GM21576 (cell line): ENCODE measurements around the gene RMND1.
"Not testable (repeated sequence)": the region's sequence is repeated elsewhere in the genome, so short reads cannot be mapped to it uniquely, and the experiment has no call there.

Experiments
- ATAC-seq: cut with Tn5 transposase; IDR thresholded peaks from one replicate; pipeline ENCODE4 v1.9.1; 2021; ENCODE audit warnings: mild to moderate bottlenecking, moderate library complexity; ENCODE audit not compliant: unreplicated experiment

RMND1 gene

GRCh38 chr6:151455751-151456398, 3.9 kb upstream of the RMND1 start:
- ATAC-seq, result not testable (repeated sequence)

GRCh38 chr6:151452750-151453427, 963 bp upstream of the RMND1 start:
- ATAC-seq, result no peak

GRCh38 chr6:151451417-151451949, 443 bp downstream of the RMND1 start:
- ATAC-seq, result no peak

- ATAC-seq, result not testable (repeated sequence)
These were observed 998 bp downstream of the RMND1 start for GRCh38 chr6:151450928-151451327.

- no peak for ATAC-seq
These were observed 3.3 kb downstream of the RMND1 start for GRCh38 chr6:151448623-151449022.

GRCh38 chr6:151447237-151447636, 4.7 kb downstream of the RMND1 start:
- ATAC-seq, result no peak

- no peak for ATAC-seq
These were observed 6.4 kb downstream of the RMND1 start for GRCh38 chr6:151445482-151445881.

GRCh38 chr6:151443911-151444621, 7.9 kb downstream of the RMND1 start:
- ATAC-seq, result no peak

GRCh38 chr6:151443454-151443853, 8.5 kb downstream of the RMND1 start:
- ATAC-seq, result no peak

- ATAC-seq, result no peak
These were observed 9.6 kb downstream of the RMND1 start for GRCh38 chr6:151442371-151442770.

- ATAC-seq, result no peak
These were observed 10.3 kb downstream of the RMND1 start for GRCh38 chr6:151441390-151442166.

GRCh38 chr6:151440930-151441329, 11.0 kb downstream of the RMND1 start:
- peak; percentile 45 for ATAC-seq

- ATAC-seq, result peak; percentile 62
These were observed 11.4 kb downstream of the RMND1 start for GRCh38 chr6:151440498-151440897.

- ATAC-seq, result no peak
These were observed 14.5 kb downstream of the RMND1 start for GRCh38 chr6:151437401-151437800.

- no peak for ATAC-seq
These were observed 15.1 kb downstream of the RMND1 start for GRCh38 chr6:151436802-151437201.

- no peak for ATAC-seq
These were observed 15.6 kb downstream of the RMND1 start for GRCh38 chr6:151436300-151436699.

GRCh38 chr6:151434369-151434768, 17.6 kb downstream of the RMND1 start:
- ATAC-seq, result no peak

- ATAC-seq, result no peak
These were observed 19.3 kb downstream of the RMND1 start for GRCh38 chr6:151432651-151433050.

- ATAC-seq, result no peak
These were observed 20.6 kb downstream of the RMND1 start for GRCh38 chr6:151431337-151431736.

GRCh38 chr6:151430886-151431285, 21.0 kb downstream of the RMND1 start:
- no peak for ATAC-seq
